Measurements from ENCODE around the gene SYNGR1.

GRCh38 chr22:39306456-39307361, 43.1 kb upstream of the SYNGR1 start:
- no peak for TF ChIP-seq POLR2AphosphoS5 (IDR thresholded peaks at IDR 0.05; ENCODE audit: low read depth, low read length)
- no peak for TF ChIP-seq PAX5 (IDR thresholded peaks at IDR 0.05; ENCODE audit: insufficient read depth, low read length, severe bottlenecking)
- TF ChIP-seq POLR2A (IDR thresholded peaks at IDR 0.05; ENCODE audit: low read depth, low read length) = no peak
- TF ChIP-seq TAF1 (IDR thresholded peaks at IDR 0.05; ENCODE audit: low read depth, low read length) = no peak
- TF ChIP-seq SPI1 (IDR thresholded peaks at IDR 0.05; ENCODE audit: low read depth, low read length) = no peak
- TF ChIP-seq POU2F2 (IDR thresholded peaks at IDR 0.05; ENCODE audit: low read depth, low read length) = no peak
